NCI-H2081 treated with DMSO at 0.1 percent for 48 hours (cell line): ENCODE measurements around the gene OR14J1.
"Not testable (repeated sequence)": the region's sequence is repeated elsewhere in the genome, so short reads cannot be mapped to it uniquely, and the experiment has no call there.

Source experiments
- DNase-seq: peaks from one replicate; lab custom pipeline; 2025; lab: John Stamatoyannopoulos, UW

The OR14J1 gene

GRCh38 chr6:29301316-29301715 is at the start of gene OR14J1:
TSS of gene OR14J1 (plus strand) at chr6:29301701. CDS start at chr6:29306690, 4,989 bp downstream.
- DNase-seq = no peak

GRCh38 chr6:29251736-29252135 is 49.8 kb upstream of the OR14J1 start:
- no peak for DNase-seq

GRCh38 chr6:29255530-29255929 is 46.0 kb upstream of the OR14J1 start:
- no peak for DNase-seq

GRCh38 chr6:29259721-29260120 is 41.8 kb upstream of the OR14J1 start:
- no peak for DNase-seq

- no peak for DNase-seq
Observed at GRCh38 chr6:29263001-29263400, 38.5 kb upstream of the OR14J1 start.

- no peak for DNase-seq
Observed at GRCh38 chr6:29294499-29294914, 7.0 kb upstream of the OR14J1 start.

- no peak for DNase-seq
Observed at GRCh38 chr6:29295181-29295585, 6.3 kb upstream of the OR14J1 start.

- no peak for DNase-seq
Observed at GRCh38 chr6:29295623-29296022, 5.9 kb upstream of the OR14J1 start.

GRCh38 chr6:29319931-29320330 is 18.4 kb downstream of the OR14J1 start:
- DNase-seq = no peak

- DNase-seq = not testable (repeated sequence)
Observed at GRCh38 chr6:29323332-29323731, 21.8 kb downstream of the OR14J1 start.

- no peak for DNase-seq
Observed at GRCh38 chr6:29325777-29326176, 24.3 kb downstream of the OR14J1 start.

GRCh38 chr6:29332676-29333075 is 31.2 kb downstream of the OR14J1 start:
- DNase-seq = no peak

GRCh38 chr6:29336269-29336668 is 34.8 kb downstream of the OR14J1 start:
- DNase-seq = no peak

- no peak for DNase-seq
Observed at GRCh38 chr6:29345380-29345779, 43.9 kb downstream of the OR14J1 start.

- not testable (repeated sequence) for DNase-seq
Observed at GRCh38 chr6:29349348-29349747, 47.8 kb downstream of the OR14J1 start.

GRCh38 chr6:29354980-29355379 is 53.5 kb downstream of the OR14J1 start:
- no peak for DNase-seq

GRCh38 chr6:29355603-29356002 is 54.1 kb downstream of the OR14J1 start:
- DNase-seq = no peak
